PC-9 (cell line): Measurements from ENCODE around the gene TRANK1. TPM values are rescaled to one million over a fixed set of nuclear protein-coding genes. Genes with fewer than 3 reads are reported as not detected.
"Not testable (repeated sequence)": the region's sequence is repeated elsewhere in the genome, so short reads cannot be mapped to it uniquely, and the experiment has no call there.

Experiments
- BruUV-seq: library from RNA; stranded (reverse); fragments of 400-500 nt; replicated peaks from 2 replicates; lab custom pipeline; 2021; lab: Mats Ljungman, UMichigan
- CTCF ChIA-PET: fragments of 300-600 bp; sonication (Branson Sonifier 250); formaldehyde crosslinking; loops from one replicate; lab custom pipeline; 2022; ENCODE audit warnings: antibody characterized with exemption; lab: Charles Lee
- POLR2A ChIA-PET: fragments of 300-600 bp; sonication (Branson Sonifier 250); formaldehyde crosslinking; loops from one replicate; lab custom pipeline; 2022; ENCODE audit warnings: antibody characterized with exemption; ENCODE audit not compliant: unreplicated experiment; lab: Charles Lee
- DNase-seq, 2 experiments: peaks; one replicate each; pipeline versions ENCODE4 v3.0.0 to v3.0.0-alpha.2; 2015 to 2022; ENCODE audit warnings: mixed read lengths in 1 of 2
- H2AFZ ChIP-seq: fragments of 200-600 bp; sonication (generic); 2 replicates; pipeline ENCODE4 v1.8.1; 2017; ENCODE audit warnings: antibody characterized with exemption
- H3F3A ChIP-seq: fragments of 200-600 bp; sonication (generic); 2 replicates; pipeline ENCODE4 v1.8.1; 2017; ENCODE audit warnings: antibody characterized with exemption, mild to moderate bottlenecking, low read depth; ENCODE audit not compliant: insufficient read depth
- H3K27ac ChIP-seq: fragments of 200-600 bp; sonication (generic); 2 replicates; pipeline ENCODE4 v1.6.1; 2016; ENCODE audit warnings: mixed run types
- H3K27me3 ChIP-seq: fragments of 200-600 bp; sonication (generic); 2 replicates; pipeline ENCODE4 v1.6.1; 2016; ENCODE audit warnings: low read depth, mixed run types; ENCODE audit not compliant: insufficient read depth
- H3K36me3 ChIP-seq: fragments of 200-600 bp; sonication (generic); 2 replicates; pipeline ENCODE4 v1.6.1; 2016; ENCODE audit warnings: low read depth, mixed run types
- H3K4me1 ChIP-seq: fragments of 200-600 bp; sonication (generic); replicated peaks from 2 replicates; pipeline ENCODE4 v1.6.1; 2016; ENCODE audit warnings: mixed run types; ENCODE audit not compliant: insufficient read depth
- H3K4me2 ChIP-seq: fragments of 200-600 bp; sonication (generic); 2 replicates; pipeline ENCODE4 v1.6.1; 2017; ENCODE audit warnings: mixed run types
- H3K4me3 ChIP-seq: fragments of 200-600 bp; sonication (generic); 2 replicates; pipeline ENCODE4 v1.6.1; 2016; ENCODE audit warnings: mixed run types
- H3K79me2 ChIP-seq: fragments of 200-600 bp; sonication (generic); 2 replicates; pipeline ENCODE4 v1.6.1; 2017; ENCODE audit warnings: low read depth, mixed run types
- H3K9me2 ChIP-seq: fragments of 200-600 bp; sonication (generic); 2 replicates; pipeline ENCODE4 v1.8.1; 2017; ENCODE audit warnings: mild to moderate bottlenecking; ENCODE audit not compliant: insufficient read depth
- H3K9me3 ChIP-seq: fragments of 200-600 bp; sonication (generic); 2 replicates; pipeline ENCODE4 v1.8.1; 2016; ENCODE audit warnings: low read depth; ENCODE audit not compliant: insufficient read depth
- H4K20me1 ChIP-seq: fragments of 200-600 bp; sonication (generic); 2 replicates; pipeline ENCODE4 v1.8.1; 2017; ENCODE audit not compliant: insufficient read depth
- EZH2 ChIP-seq: fragments of 200-600 bp; sonication (generic); IDR thresholded peaks from 2 replicates; pipeline ENCODE4 v1.8.0; 2017; ENCODE audit warnings: antibody characterized with exemption, low read depth
- intact Hi-C: fragments of 100-400 bp; cut with micrococcal nuclease; formaldehyde crosslinking; loops from one replicate; pipeline ENCODE4 v1.10.0; 2022; ENCODE audit not compliant: unreplicated experiment
- total RNA-seq: library from RNA; stranded (reverse); gene quantifications from 2 replicates; pipeline ENCODE4 v1.2.3, GENCODE V29; 2021
- TF ChIP-seq, protein P1 (sequence below): fragments of 200-600 bp; sonication (generic); conservative IDR thresholded peaks from 2 replicates; pipeline ENCODE4 v1.6.1; 2017; ENCODE audit warnings: mixed run types, antibody characterized with exemption, mild to moderate bottlenecking, moderate library complexity

TRANK1 gene
- total RNA-seq, 1 experiment from 2014 or later: 12.1 TPM

DNA sequence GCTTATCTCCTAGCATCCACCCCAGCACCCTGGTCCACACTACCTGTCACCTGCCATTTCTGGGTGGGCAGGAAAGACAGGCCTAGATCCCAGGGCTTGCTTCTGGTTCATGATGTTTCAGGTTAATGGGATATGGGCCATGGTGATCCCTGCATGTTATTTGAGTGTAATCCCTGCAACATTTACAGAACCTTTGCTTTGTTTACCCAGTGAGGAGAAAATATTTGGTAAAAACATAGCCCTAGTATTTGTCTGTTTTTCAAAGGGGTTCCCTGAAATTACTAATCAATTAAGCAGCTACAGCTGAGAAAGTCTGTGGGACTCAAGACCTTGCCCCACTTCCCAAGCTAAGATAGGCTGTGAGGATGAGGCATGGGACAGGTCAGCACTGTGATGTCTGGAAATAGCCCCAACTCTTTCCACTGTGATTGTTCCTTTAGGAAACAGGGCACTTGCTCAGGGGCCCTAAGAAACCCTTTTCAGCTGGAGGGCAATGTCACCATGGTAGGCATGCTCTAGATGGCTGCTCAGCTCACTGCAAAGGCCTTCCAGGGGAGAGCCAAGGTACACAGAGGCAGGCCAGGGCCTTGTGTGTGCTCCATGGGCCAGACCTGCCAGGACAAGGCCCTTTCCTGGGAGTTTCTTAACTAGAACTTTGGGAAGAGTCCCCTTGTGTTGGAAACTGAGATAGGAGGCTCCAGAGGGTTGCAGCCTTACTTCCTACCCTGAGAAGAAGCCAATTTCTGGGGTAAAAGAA lies 11.1 kb downstream of the TRANK1 start:
- CTCF ChIA-PET: no interaction called here
- Histone ChIP-seq H3K36me3 (no peaks in the 10 kb centered on the region), H4K20me1 (no peaks in the 10 kb centered on the region), H3K4me1 (no peaks in the 10 kb centered on the region), H3K4me2 (no peak overlapping the region), H3K79me2 (no peaks in the 10 kb centered on the region), H3K9me2 (no peaks in the 10 kb centered on the region), H3K27me3 (no peaks in the 10 kb centered on the region), H3K27ac (no peak overlapping the region), H3F3A (no peaks in the 10 kb centered on the region), H3K9me3 (no peaks in the 10 kb centered on the region), H3K4me3 (no peak overlapping the region), H2AFZ (no peak overlapping the region)
- no peak for DNase-seq
- BruUV-seq: no TSS peak
- intact Hi-C loops: no loop called here
- TF ChIP-seq, protein P1, sequence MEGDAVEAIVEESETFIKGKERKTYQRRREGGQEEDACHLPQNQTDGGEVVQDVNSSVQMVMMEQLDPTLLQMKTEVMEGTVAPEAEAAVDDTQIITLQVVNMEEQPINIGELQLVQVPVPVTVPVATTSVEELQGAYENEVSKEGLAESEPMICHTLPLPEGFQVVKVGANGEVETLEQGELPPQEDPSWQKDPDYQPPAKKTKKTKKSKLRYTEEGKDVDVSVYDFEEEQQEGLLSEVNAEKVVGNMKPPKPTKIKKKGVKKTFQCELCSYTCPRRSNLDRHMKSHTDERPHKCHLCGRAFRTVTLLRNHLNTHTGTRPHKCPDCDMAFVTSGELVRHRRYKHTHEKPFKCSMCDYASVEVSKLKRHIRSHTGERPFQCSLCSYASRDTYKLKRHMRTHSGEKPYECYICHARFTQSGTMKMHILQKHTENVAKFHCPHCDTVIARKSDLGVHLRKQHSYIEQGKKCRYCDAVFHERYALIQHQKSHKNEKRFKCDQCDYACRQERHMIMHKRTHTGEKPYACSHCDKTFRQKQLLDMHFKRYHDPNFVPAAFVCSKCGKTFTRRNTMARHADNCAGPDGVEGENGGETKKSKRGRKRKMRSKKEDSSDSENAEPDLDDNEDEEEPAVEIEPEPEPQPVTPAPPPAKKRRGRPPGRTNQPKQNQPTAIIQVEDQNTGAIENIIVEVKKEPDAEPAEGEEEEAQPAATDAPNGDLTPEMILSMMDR: no peak
- no peak for TF ChIP-seq EZH2
- POLR2A ChIA-PET: interaction anchor here (0.7 kb wide), 1 partner anchor 121 kb away, joined by 5 read pairs; no protein-coding TSS in a partner anchor

DNA sequence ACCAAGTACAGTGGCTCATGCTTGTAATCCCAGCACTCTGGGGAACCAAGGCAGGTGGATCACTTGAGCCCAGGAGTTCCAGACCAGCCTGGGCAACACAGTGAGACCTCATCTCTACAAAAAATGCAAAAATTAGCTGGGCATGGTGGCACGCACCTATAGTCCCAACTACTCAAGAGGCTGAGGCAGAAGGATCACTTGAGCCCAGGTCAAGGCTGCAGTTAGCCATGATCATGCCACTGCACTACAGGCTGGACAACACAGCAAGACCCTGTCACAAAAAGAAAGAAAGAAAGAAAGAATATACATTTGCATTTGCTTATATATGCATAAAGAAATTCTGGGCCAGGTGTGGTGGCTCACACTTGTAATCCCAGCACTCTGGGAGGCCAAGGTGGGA lies 13.4 kb downstream of the TRANK1 start:
- H3K27me3 ChIP-seq, CTCF ChIA-PET, H3K4me1 ChIP-seq, H3K4me3 ChIP-seq, BruUV-seq, H3K27ac ChIP-seq, POLR2A ChIA-PET, H3K9me2 ChIP-seq, H3K79me2 ChIP-seq, H3K9me3 ChIP-seq, H2AFZ ChIP-seq, H3F3A ChIP-seq, DNase-seq, H3K4me2 ChIP-seq, H3K36me3 ChIP-seq, intact Hi-C loops, H4K20me1 ChIP-seq: not testable (repeated sequence)

DNA sequence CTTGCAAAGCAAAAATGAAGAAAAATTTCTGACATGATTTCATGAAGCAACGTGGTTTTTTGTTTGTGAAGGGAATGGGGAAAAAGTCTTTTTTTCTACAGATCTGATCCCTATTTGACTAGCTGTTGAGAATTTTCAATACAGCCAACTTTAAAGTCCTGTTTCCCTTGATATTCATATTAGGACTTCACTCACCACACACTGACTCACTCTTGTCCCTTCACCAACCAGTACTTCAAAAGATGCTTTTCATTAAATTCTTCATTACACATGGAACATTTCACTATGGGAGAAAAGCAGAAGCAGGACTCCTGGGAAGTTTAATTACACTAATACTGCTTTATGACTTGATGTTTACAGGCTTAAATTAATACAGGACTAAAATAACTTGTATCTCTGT lies 16.6 kb downstream of the TRANK1 start:
- H3K27me3 ChIP-seq: no peaks in the 10 kb centered on the region
- BruUV-seq: no TSS peak
- intact Hi-C loops: no loop called here
- H3K9me2 ChIP-seq: no peaks in the 10 kb centered on the region
- no peak overlapping the region for H2AFZ ChIP-seq
- no peak overlapping the region for H3K4me2 ChIP-seq
- no peak for TF ChIP-seq EZH2
- TF ChIP-seq, protein P1: no peak
- no peaks in the 10 kb centered on the region for H3K4me1 ChIP-seq
- CTCF ChIA-PET: no interaction called here
- no peak overlapping the region for H3K27ac ChIP-seq
- POLR2A ChIA-PET: no interaction called here
- no peaks in the 10 kb centered on the region for H3K36me3 ChIP-seq
- no peak overlapping the region for H3K4me3 ChIP-seq
- H3K9me3 ChIP-seq: no peaks in the 10 kb centered on the region
- no peaks in the 10 kb centered on the region for H3K79me2 ChIP-seq
- H4K20me1 ChIP-seq: no peaks in the 10 kb centered on the region
- DNase-seq: no peak
- no peaks in the 10 kb centered on the region for H3F3A ChIP-seq
